Activated CD8-positive, alpha-beta memory T cell treated with anti-CD3 and anti-CD28 coated beads for 48 hours (primary cell): ENCODE measurements around the gene FOXJ1.
A peak's percentile ranks its signal among the peaks of the same experiment; 100 is the strongest.
"Not testable (repeated sequence)": the region's sequence is repeated elsewhere in the genome, so short reads cannot be mapped to it uniquely, and the experiment has no call there.

ENCODE experiments used
- DNase-seq, 3 experiments: peaks; one replicate each; pipeline ENCODE4 v3.0.0-alpha.2; 2020; ENCODE audit warnings: low read depth in 2 of 3, low spot score in 2 of 3

FOXJ1 gene, protein sequence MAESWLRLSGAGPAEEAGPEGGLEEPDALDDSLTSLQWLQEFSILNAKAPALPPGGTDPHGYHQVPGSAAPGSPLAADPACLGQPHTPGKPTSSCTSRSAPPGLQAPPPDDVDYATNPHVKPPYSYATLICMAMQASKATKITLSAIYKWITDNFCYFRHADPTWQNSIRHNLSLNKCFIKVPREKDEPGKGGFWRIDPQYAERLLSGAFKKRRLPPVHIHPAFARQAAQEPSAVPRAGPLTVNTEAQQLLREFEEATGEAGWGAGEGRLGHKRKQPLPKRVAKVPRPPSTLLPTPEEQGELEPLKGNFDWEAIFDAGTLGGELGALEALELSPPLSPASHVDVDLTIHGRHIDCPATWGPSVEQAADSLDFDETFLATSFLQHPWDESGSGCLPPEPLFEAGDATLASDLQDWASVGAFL

GRCh38 chr17:76141212-76142038 is at the start of gene FOXJ1:
Gene FOXJ1 (minus strand): TSS chr17:76141245. CDS start chr17:76140395, 850 bp downstream.
- peak; percentile 80 to 83 (median 83) for DNase-seq

DNA sequence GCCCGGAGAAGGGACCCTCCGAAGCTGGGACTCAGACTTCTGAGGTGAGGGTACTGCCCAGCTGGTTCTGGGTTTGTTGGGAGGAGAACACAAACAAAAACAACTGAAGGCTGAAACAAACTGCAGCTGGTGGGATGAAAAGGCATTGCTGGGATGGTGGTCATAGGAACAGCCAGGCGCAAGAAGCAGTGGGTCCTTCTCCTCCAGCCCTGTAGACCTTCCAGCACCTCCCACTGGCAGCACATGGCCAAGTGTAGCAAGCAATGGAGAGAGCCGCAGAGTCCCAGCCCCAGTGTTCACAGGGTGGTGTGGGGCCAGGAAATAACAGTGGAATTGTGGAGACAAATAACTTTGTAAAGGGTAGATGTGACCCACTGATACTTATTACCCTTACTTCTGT is 48.7 kb upstream of the FOXJ1 start:
- DNase-seq, result no peak

DNA sequence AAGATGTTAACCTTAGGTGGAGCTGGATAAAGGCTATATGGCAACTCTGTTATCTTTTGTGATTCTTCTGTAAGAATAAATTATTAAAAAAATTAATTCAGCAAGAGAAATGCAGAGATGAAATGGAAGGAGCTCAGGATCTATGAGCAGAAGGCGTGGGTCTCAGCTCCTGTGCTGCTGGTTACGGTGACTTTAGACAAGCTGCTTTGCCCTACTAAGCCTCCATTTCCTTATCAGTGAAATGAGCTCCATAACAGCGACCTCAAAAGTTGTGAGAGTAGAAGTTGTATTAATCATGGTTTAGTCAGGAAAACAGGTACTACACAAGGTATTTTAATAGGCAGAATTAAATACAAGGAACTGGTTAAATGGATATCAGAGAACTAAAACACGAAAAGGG is 48.2 kb upstream of the FOXJ1 start:
- no peak for DNase-seq

- DNase-seq, result no peak
These were observed 47.4 kb upstream of the FOXJ1 start for GRCh38 chr17:76188213-76189016.

- not testable (repeated sequence) for DNase-seq
These were observed 45.7 kb upstream of the FOXJ1 start for GRCh38 chr17:76186774-76187173.

GRCh38 chr17:76184290-76184689 is 43.2 kb upstream of the FOXJ1 start:
- DNase-seq, result no peak

- peak; percentile 80 to 97 (median 93) for DNase-seq
These were observed 41.1 kb upstream of the FOXJ1 start for GRCh38 chr17:76182016-76182764.

DNA sequence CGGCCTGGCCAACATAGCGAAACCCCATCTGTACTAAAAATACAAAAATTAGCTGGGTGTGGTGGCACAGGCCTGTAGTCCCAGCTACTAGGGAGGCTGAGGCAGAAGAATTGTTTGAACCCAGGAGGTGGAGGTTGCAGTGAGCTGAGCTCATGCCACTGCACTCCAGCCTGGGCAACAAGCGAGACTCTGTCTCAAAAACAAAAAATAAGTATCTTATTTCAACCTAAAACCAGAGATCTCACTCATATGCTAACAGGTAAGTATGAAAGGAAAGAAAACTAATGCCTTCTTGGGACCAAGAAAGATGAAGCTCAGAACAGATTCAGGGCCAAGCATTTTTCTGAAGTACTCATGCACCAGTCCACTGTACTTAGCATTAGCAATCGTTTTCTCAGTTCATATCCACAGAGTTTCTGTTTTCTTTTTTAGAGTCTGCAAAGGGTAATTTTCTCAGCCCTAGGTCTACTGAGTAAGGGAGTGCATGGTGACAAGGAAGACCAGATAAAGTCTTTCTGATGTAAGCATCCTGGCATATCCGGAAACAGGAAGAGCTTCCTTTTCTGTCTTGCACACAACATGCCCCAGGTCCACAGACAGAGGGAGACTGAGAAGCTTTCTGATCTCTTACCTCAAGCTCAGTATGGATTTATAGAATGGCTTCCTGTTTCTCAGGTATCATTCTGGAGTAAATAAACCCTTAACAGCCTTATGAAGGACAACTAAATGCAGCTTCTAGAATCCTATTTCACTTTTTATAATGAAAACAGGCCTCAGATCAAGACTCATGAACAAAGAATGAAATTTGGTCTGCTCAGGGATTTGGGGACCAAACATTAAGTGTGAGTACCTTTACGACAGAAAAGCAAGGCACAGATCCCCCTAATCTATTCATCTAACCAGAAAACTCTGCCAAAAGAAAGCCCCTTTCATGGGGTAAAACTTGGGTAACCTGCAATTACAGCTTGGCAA is 38.7 kb upstream of the FOXJ1 start:
- no peak for DNase-seq

GRCh38 chr17:76178124-76178523 is 37.1 kb upstream of the FOXJ1 start:
- no peak for DNase-seq

DNA sequence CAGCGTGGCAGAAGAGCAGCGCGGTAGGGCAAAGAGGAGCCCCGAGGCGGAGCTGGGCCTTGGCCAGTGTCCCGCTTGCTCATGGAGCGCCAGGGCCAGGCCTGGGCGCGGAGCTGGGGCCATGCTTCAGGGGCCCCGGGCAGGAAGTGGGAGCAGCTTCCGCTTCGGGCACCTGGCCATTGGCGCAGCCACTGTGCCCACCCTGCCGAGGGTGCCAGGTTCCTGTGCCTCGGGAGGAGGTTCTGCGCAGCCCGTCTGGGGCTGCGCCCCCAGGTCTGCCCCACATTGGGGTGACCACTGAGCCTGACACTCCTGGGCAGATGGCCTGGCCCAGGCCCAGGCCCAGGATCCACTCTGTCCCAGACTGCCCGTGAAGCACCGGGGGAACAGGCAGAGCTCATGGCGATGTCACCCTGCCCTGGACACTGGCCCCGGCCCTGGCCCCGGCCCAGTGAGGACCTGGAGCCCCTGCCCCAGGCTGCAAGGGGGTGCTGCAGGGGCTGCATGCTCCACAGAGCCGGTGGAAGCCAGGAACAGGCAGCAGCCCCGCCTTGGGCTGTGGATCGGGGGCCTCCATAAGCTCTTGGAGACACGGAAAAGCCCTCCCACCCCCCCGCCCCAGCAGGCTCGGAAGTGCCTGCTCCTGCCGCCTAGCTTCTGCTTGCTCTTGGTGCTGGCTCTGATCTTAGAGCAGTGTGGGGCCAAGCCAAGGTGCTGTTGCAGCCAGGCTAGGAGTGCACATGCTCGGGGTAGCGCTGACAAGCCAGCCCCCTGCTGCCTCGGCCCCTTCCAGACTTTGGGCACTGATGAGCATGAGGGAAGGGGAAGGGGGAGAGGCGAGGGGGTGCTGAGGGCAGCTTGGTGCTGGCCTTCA is 35.9 kb upstream of the FOXJ1 start:
- no peak for DNase-seq

- DNase-seq, result no peak
These were observed 33.0 kb upstream of the FOXJ1 start for GRCh38 chr17:76174037-76174436.

GRCh38 chr17:76173474-76173873 is 32.4 kb upstream of the FOXJ1 start:
- DNase-seq, result no peak

DNA sequence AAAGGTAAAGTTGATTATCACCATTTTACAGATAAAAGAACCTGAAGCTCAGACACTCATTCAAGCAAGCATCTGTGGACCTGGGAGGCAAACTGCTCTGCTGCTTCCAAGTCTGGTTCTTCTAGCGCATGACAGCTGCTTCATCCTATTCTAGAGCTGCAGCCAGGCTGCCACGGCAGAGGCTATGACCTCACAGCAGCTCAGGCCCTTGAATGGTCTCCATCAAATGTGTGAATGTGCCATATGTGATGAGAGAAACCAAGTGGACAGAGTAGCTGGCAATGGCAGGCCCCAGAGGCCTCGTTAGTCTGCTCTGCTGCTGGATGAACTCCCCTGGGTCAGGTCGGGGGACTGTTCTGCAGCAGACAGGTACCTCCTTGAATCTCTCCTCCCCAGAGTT is 30.7 kb upstream of the FOXJ1 start:
- no peak for DNase-seq

GRCh38 chr17:76170114-76170513 is 29.1 kb upstream of the FOXJ1 start:
- DNase-seq, result no peak

DNA sequence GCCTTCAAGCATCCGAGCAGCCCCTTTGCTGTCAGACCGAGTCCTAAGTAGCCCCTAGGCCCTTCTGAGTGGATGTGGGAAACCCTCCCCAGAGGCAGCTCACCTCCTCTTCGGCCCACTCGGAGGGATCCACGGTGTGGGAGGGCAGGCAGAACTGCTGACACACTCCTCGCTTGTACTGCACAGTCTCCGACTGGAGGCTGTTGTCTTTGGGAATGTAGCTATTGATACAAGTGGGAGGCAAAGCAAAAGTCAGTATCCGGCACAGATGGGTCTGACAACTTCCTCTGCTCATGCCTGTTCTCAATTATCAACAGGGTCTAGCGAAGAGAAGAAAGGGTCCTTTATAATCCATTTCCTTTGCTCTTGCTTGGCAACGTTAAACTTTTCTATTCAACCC is 25.9 kb upstream of the FOXJ1 start:
- DNase-seq, result no peak

GRCh38 chr17:76166168-76166567 is 25.1 kb upstream of the FOXJ1 start:
- no peak for DNase-seq

DNA sequence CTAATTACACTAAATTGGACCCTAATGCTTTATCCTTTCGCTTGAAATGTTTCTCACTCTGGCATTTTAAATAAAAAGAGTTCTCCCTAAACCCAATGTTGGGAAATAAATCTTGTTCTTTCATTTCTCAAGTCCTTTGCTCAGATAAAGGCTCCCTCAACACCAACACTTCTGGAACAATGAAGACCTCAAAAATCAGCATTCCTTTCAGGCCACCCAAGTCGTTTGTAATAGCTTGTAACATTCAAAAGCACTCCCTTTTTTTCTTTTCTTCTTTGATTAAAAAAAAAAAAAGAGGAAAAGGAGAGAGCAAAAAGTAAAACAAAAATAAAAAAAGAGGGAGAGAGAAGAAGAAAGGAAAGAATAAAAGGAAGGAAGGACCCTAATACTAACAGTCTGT is 23.3 kb upstream of the FOXJ1 start:
- DNase-seq, result no peak

DNA sequence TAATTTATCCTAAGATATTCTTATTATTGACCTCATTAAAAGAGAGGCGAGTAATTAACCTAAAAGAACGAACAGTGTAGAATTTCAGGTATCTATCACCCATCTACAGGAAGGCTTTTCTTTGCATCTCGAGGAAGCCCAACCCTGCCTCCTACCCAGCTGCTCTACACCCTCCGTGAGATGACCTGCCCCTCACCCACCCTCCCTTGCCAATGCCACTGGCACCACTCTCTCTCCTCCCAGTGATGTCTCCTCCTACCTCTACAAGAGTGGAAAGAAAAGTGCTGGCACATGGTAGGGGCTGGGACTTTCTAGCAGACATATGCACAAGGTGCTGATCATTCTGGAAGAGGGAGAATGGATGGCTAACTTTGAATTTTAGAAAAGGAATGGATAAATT is 22.9 kb upstream of the FOXJ1 start:
- DNase-seq, result no peak
